UCSD-AML1 (cell line): ENCODE results near the gene TTC28.
"Not testable (repeated sequence)": the region's sequence is repeated elsewhere in the genome, so short reads cannot be mapped to it uniquely, and the experiment has no call there.

Experiments used
- DNase-seq: peaks from one replicate; lab custom pipeline; 2025; ENCODE audit not compliant: unreplicated experiment; lab: John Stamatoyannopoulos, UW

Gene TTC28

DNA sequence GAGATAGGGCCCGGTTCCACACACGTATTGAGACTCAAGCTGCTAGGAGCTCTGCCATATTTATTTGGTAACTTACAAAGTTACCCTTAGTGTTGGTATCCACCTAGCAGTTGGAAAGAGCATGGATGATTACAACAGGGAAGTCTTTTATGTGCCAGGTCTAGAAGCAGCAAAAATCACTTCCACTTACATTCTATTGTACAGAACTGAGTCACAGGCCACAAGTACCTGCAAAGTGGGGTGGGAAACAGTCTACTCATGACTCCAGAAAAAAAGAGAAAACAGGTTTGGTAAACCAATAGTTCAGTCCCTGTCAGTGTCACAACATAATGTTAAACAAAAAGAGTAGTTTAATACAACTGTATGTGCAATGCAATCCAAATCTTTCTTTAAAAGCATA, 480.9 kb downstream of the TTC28 start:
- no peak for DNase-seq

DNA sequence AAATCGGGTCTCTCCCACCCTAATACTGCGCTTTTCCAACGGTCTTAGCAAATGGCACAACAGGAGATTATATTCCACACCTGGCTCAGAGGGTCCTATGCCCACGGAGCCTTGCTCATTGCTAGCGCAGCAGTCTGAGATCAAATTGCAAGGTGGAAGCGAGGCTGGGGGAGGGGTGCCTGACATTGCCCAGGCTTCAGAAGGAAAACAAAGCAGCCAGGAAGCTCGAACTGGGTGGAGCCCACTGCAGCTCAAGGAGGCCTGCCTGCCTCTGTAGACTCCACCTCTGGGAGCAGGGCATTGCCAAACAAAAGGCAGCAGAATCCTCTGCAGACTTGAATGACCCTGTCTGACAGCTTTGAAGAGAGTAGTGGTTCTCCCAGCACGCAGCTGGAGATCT, 488.1 kb downstream of the TTC28 start:
- not testable (repeated sequence) for DNase-seq

- DNase-seq, result no peak
Observed at GRCh38 chr22:28188178-28188879, 491.3 kb downstream of the TTC28 start.

- no peak for DNase-seq
Observed at GRCh38 chr22:28187612-28188011, 492.0 kb downstream of the TTC28 start.

DNA sequence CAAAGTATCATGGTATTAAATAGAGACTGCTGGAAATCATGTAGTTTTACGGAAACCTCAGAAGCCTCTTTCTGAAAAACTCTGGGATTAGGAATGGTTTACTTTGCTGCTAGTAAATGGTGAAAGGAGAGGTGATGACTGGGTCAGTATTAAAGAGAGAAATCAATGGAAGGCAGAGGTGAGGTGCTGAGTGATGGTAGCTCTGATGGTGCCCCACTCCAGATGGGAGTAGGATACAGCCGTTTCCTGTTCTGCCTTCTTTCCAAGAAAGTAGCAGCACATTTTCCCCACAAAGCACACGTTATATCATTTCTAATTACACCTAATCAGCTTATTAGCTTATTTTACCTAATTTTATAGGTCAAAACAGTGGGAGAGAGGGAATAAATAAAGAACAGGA, 493.0 kb downstream of the TTC28 start:
- DNase-seq, result no peak

DNA sequence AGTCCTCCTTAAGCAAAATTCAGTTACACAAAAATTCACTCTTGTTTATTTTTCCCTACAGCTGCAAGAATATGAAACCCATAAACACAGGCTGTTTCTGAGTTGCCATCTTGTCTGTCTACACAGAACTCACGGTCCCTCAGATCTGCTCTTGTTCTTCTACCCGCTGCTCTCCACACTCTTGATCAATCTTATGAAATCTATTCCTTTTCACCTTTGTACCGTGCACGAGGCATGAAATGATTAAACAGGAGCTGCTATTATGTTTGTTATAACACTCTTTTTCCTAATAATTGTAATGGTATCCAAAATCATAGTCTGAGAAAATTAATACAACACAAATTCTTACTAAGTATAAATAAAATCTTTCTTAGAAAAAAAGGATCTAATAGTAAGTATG, 494.5 kb downstream of the TTC28 start:
- no peak for DNase-seq

GRCh38 chr22:28183078-28183860, 496.4 kb downstream of the TTC28 start:
- no peak for DNase-seq

- no peak for DNase-seq
Observed at GRCh38 chr22:28180804-28181731, 498.6 kb downstream of the TTC28 start.

DNA sequence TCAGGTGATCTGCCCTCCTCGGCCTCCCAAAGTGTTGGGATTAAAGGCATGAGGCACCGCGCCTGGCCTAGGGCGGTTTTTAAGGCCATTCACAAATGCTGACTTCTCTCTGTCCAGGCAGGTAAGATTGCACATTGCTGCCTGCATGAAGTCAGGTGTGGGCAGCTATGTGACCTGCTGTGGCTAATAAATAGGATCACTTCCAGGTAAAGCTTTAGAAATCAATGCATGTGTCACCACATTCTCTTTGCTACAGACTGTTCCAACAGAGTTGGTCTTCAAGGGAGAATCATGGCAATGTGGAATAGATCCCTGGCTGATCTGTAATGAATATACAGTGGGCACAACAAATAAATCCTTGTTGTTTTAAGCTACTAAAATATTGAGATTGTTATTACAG, 500.2 kb downstream of the TTC28 start:
- no peak for DNase-seq

GRCh38 chr22:28175730-28176492, 503.7 kb downstream of the TTC28 start:
- DNase-seq, result no peak

DNA sequence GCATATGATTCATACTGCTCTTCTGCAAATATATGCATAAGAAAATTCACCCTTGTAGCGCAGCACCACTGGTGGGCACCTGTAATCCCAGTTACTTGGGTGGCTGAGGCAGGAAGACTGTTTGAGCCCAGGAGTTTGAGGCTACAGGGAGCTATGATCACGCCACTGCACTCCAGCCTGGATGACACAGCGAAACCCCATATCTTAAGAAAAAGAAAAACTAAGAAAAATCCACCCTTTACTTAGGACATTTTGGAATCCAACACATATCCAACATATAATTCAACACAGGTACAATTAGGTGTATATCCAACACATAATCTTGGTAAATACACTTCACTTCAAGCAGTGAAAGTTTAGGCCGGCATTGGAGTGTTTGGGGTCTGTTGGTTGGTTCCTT, 505.1 kb downstream of the TTC28 start:
- no peak for DNase-seq

DNA sequence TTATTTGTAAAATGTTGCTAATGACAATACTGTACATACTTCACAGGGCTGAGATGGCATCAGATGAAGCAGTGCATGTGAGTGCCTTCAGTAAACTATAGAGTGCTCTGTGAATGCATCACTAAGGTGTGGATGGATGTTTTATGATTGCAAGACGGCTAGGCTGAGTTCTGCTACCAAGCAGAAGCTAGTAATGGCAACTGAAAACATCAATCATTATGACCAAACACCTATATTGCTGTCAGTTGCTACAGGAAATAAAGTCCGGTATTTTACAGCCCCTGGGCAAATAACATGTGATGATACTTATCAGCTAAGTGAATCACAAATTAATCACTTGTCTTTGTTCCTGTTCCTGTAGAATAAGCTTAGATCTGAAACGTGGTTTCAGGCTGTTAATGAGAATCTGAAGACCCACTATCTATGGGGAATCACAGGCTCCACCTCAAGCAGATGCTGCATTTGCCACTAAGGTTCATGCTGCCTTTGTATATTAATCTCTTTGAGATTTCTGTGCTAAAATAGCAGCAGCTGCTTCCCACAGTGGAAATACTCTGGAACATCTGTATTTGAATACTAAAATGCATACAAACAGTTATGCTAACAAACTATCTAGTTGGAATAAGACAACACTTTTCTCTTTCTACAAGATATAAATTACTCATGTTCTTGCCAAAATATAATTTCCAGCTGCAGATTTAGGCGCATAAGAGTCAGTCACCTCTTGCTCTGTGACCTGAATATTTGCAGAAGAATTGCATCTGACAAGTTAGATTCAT, 506.6 kb downstream of the TTC28 start:
- no peak for DNase-seq

DNA sequence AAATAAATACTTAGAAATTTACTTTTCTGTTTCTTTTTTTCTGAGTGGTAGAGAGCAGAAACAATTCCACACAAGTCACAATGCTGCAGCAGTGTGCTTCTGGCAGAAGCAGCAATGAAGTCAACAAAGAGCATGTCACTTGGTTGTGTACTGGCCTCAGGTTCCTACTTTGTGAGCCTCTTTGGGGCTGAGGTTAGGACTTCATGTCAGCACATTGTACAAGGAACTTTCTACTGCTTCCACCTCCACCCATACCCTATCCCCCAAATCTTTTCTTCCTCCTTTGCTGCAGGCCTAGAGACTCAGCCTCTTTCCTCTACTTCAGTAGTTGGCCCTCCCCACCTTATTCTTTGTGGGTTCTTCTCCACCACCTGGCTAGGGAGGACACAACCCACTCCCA, 507.9 kb downstream of the TTC28 start:
- no peak for DNase-seq

DNA sequence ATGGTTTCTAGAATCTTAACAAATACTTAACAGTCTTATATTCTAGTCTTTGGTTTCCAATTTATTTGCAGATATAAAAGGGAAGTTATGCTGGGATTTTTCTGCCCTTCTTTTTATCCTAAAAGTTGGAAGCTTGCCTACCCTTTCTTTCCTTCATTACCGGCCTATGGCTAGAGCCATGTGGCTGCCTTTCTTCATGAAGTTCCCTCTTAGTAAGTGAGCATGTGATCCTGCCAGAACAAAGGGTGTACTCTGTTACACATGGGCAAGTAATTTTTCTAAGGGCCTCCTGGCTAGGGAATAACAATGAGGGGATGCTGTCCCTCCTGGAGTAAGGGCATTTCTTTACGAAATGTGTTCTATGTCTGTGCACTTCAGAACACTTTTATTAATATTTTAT, 508.5 kb downstream of the TTC28 start:
- DNase-seq, result no peak

- not testable (repeated sequence) for DNase-seq
Observed at GRCh38 chr22:28169314-28169713, 510.3 kb downstream of the TTC28 start.

GRCh38 chr22:28155808-28156207, 523.8 kb downstream of the TTC28 start:
- no peak for DNase-seq

- no peak for DNase-seq
Observed at GRCh38 chr22:28154861-28155260, 524.8 kb downstream of the TTC28 start.

DNA sequence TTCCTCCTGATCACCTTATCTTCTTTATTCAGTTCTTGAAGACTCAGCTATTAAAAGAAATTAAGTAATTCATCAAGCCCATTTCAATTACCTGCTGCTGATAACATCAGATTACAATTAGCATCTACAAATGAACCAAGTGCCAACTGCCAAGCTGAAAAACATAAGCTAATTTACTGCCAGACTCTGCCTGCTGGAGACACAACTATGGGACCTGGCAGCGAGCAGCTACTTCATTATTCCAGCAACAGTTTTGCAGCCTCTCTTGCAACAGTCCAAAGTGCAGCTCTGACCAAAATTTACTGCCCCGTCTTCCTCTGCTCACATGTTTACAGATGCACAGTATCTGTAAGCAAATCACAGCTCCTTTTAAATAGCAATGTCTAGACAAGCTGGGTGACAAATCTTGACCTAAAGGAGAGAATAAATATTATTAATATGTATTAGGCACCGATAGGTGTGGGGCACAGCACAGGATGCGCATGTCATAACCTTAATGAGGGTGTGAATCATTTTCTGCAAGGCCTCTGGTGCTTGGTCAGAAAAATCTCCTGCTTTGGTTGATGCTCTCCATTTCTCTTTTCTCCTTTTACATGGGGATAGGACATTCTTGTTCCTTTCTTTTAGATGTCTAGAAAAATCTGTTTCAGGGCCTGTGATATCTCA, 528.4 kb downstream of the TTC28 start:
- no peak for DNase-seq

DNA sequence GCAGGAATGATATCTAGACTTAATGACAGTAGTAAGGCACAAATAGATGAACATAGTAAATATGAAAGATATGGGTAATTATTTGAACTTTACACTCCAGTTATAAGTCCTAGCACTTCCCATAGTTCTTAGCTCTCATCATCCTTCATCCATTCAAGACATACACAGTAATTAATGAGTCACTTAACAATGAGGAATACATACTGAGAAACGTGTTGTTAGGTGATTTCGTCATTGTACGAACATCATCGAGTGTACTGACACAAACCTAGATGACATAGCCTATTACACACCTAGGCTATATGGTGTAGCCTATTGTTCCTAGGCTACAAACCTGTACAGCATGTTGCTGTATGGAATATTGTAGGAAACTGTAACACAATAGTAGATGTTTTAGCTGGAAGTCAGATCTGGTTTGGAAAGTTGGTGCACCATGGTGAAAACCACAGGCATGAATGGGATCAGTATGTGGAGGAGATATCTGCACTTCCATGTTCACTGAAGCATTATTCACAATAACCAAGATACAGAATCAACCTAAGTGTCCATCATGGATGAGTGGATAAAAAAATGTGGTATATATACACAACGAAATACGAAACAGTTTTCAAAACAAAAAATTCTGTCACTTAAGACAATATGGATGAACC, 530.7 kb downstream of the TTC28 start:
- no peak for DNase-seq
